HepG2 (cell line): ENCODE data around the gene ZNF48. TPM values are rescaled to one million over a fixed set of nuclear protein-coding genes. Genes with fewer than 3 reads are reported as not detected.

ENCODE experiments used
- ARID3A ChIP-seq: IDR thresholded peaks from 2 replicates; pipeline ENCODE4 v1.6.1; 2012; ENCODE audit warnings: low read depth, low read length, improper control_type of control experiment
- CEBPG ChIP-seq: IDR thresholded peaks from 2 replicates; pipeline ENCODE4 v1.6.1; 2016
- CTCF ChIP-seq: sonication (generic); formaldehyde crosslinking; IDR thresholded peaks from 2 replicates; pipeline ENCODE4 v1.5.0; 2020; ENCODE audit warnings: mild to moderate bottlenecking, missing genetic modification reagents, moderate library complexity
- DRAP1 ChIP-seq: IDR thresholded peaks from 2 replicates; pipeline ENCODE4 v1.6.1; 2016; ENCODE audit warnings: missing genetic modification reagents, missing compliant biosample characterization
- ISL2 ChIP-seq: sonication (generic); formaldehyde crosslinking; IDR thresholded peaks from 2 replicates; pipeline ENCODE4 v1.5.0; 2020; ENCODE audit warnings: missing genetic modification reagents
- MBD4 ChIP-seq: IDR thresholded peaks from 2 replicates; pipeline ENCODE4 v1.6.1; 2012; ENCODE audit warnings: low read length, inconsistent platforms, borderline replicate concordance
- MEF2D ChIP-seq: sonication (generic); formaldehyde crosslinking; IDR thresholded peaks from 2 replicates; pipeline ENCODE4 v1.5.1; 2020; ENCODE audit warnings: mild to moderate bottlenecking, missing genetic modification reagents
- MLLT10 ChIP-seq: sonication (generic); formaldehyde crosslinking; IDR thresholded peaks from 2 replicates; pipeline ENCODE4 v1.4.0; 2020; ENCODE audit warnings: missing genetic modification reagents
- REXO4 ChIP-seq: sonication (generic); formaldehyde crosslinking; IDR thresholded peaks from 2 replicates; pipeline ENCODE4 v1.8.0; 2022; ENCODE audit warnings: missing genetic modification reagents, mild to moderate bottlenecking, borderline replicate concordance
- SAP130 ChIP-seq: IDR thresholded peaks from 2 replicates; pipeline ENCODE4 v1.6.1; 2016; ENCODE audit warnings: low read depth
- SATB2 ChIP-seq: sonication (generic); formaldehyde crosslinking; IDR thresholded peaks from 2 replicates; pipeline ENCODE4 v1.5.0; 2020; ENCODE audit warnings: missing genetic modification reagents
- SMAD9 ChIP-seq: sonication (generic); formaldehyde crosslinking; IDR thresholded peaks from 2 replicates; pipeline ENCODE4 v1.5.1; 2020; ENCODE audit warnings: mild to moderate bottlenecking, missing genetic modification reagents
- SMYD3 ChIP-seq: sonication (generic); formaldehyde crosslinking; IDR thresholded peaks from 2 replicates; pipeline ENCODE4 v1.8.1; 2023; ENCODE audit warnings: mild to moderate bottlenecking, missing genetic modification reagents
- SRF ChIP-seq: IDR thresholded peaks from 2 replicates; pipeline ENCODE4 v1.6.1; 2011; ENCODE audit warnings: mild to moderate bottlenecking, low read depth, low read length, moderate library complexity
- ZBTB3 ChIP-seq: sonication (generic); formaldehyde crosslinking; IDR thresholded peaks from 2 replicates; pipeline ENCODE4 v1.4.0; 2020; ENCODE audit warnings: low read depth, mild to moderate bottlenecking, moderate library complexity, missing genetic modification reagents, borderline replicate concordance
- ZMYM3 ChIP-seq: sonication (generic); formaldehyde crosslinking; IDR thresholded peaks from 2 replicates; pipeline ENCODE4 v1.5.1; 2020; ENCODE audit warnings: mild to moderate bottlenecking, missing genetic modification reagents
- ZNF124 ChIP-seq: sonication (generic); formaldehyde crosslinking; IDR thresholded peaks from 2 replicates; pipeline ENCODE4 v1.4.0; 2020; ENCODE audit warnings: missing genetic modification reagents
- ZNF143 ChIP-seq: sonication (generic); formaldehyde crosslinking; IDR thresholded peaks from 2 replicates; pipeline ENCODE4 v1.4.0; 2020; ENCODE audit warnings: missing genetic modification reagents
- ZNF646 ChIP-seq: sonication (generic); formaldehyde crosslinking; IDR thresholded peaks from 2 replicates; pipeline ENCODE4 v1.9.0; 2021; ENCODE audit warnings: mild to moderate bottlenecking, missing genetic modification reagents
- ZNF7 ChIP-seq: IDR thresholded peaks from 2 replicates; pipeline ENCODE4 v1.6.1; 2016; ENCODE audit warnings: missing biosample characterization, missing genetic modification reagents
- ZNF768 ChIP-seq: sonication (generic); formaldehyde crosslinking; IDR thresholded peaks from 2 replicates; pipeline ENCODE4 v1.4.0; 2020; ENCODE audit warnings: missing genetic modification reagents
- polyA plus RNA-seq, 8 experiments: library from polyadenylated mRNA; depleted of rRNA in 3 of 8; stranded (reverse) in 7 of 8; unstranded in 1 of 8; fragments of >200 nt; fragmentation: Illumina TruSeq in 4 of 8; extraction: Trizol in 4 of 8; gene quantifications; 2 replicates each; pipeline versions ENCODE4 v1.2.1 to v1.2.3, GENCODE V29; 2011 to 2016; ENCODE audit warnings: low read depth in 4 of 8, missing spikeins in 1 of 8, mixed read lengths in 1 of 8; ENCODE audit not compliant: insufficient read depth in 1 of 8
- total RNA-seq, 5 experiments: library from RNA; depleted of rRNA; stranded (reverse); fragments of >200 nt; fragmentation: Illumina TruSeq; extraction: Trizol; gene quantifications; 2 replicates each; pipeline ENCODE4 v1.2.3, GENCODE V29; 2016; ENCODE audit warnings: low read depth in 1 of 5

The ZNF48 gene
- total and polyA plus RNA-seq, 2 of the 13 experiments (the other 11 are each of a cell fraction or from before 2014, with no cell fraction given) = 9.9 to 12.3 TPM

GRCh38 chr16:30355144-30355953 lies 39.9 kb upstream of the ZNF48 start, which contains the start of gene CD2BP2 (continued):
- TF ChIP-seq ZNF768 (CRISPR knock-in tag) (peak; percentile 33; the same call in 1 of the 2 replicates), DRAP1 (peak; percentile 50; the same call in 1 of the 2 replicates), ZNF7 (no peak), ZNF646 (CRISPR knock-in tag) (no peak), MEF2D (CRISPR knock-in tag) (peak; percentile 51), SRF (0 out of 2 replicates have a peak, but pooled peaks have one; percentile 1), ARID3A (no peak), SMYD3 (CRISPR knock-in tag) (peak; percentile 40; the same call in 1 of the 2 replicates), ISL2 (peak; percentile 46), ZNF143 (CRISPR knock-in tag) (peak; percentile 63; the same call in 1 of the 2 replicates), ZMYM3 (CRISPR knock-in tag) (peak; percentile 98), MBD4 (no peak), SATB2 (CRISPR knock-in tag) (peak; percentile 43; the same call in 1 of the 2 replicates), REXO4 (CRISPR knock-in tag) (no peak), CTCF (CRISPR knock-in tag) (peak; percentile 45), CEBPG (CRISPR knock-in tag) (no peak), ZBTB3 (CRISPR knock-in tag) (no peak), SMAD9 (CRISPR knock-in tag) (no peak), MLLT10 (CRISPR knock-in tag) (no peak), ZNF124 (CRISPR knock-in tag) (peak; percentile 21), SAP130 (peak; percentile 97)
